HG03457 (cell line): ENCODE results near the gene BCL7C.
A peak's percentile ranks its signal among the peaks of the same experiment; 100 is the strongest.

Experiments used
- ATAC-seq: cut with Tn5 transposase; IDR thresholded peaks from one replicate; pipeline ENCODE4 v1.9.1; 2021; ENCODE audit warnings: moderate number of reproducible peaks; ENCODE audit not compliant: unreplicated experiment

BCL7C gene

DNA sequence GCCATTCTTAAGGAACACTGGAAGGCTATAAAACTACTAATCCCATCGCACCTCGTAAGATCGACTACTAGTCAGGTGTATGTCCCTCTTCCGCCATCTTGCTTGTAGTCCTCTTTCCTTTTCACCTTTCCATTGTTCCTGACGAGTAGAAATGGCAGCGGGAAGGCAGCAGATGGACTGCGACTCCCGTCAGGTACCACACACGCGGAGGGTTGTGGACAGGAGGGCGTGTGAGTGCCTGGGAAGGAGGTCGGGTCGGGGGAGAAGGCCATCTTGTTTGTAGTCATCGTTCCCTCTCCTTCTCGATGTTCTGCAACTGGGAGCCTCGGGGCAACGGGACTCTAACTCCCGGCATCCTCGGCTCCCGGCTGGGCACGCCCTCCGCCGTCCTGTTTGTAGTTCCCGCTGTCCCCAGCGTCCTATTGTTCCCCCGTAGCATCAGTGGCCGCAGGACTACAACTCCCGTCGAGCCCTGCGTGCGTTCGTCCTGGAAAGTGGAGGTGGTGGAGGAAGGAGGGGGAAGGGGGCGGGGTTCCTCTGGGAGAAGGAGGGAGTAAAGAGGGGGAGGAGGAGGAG lies 29.2 kb upstream of the BCL7C start:
- peak; percentile 58 for ATAC-seq

GRCh38 chr16:30922420-30922959 lies 28.6 kb upstream of the BCL7C start:
- peak; percentile 62 for ATAC-seq

DNA sequence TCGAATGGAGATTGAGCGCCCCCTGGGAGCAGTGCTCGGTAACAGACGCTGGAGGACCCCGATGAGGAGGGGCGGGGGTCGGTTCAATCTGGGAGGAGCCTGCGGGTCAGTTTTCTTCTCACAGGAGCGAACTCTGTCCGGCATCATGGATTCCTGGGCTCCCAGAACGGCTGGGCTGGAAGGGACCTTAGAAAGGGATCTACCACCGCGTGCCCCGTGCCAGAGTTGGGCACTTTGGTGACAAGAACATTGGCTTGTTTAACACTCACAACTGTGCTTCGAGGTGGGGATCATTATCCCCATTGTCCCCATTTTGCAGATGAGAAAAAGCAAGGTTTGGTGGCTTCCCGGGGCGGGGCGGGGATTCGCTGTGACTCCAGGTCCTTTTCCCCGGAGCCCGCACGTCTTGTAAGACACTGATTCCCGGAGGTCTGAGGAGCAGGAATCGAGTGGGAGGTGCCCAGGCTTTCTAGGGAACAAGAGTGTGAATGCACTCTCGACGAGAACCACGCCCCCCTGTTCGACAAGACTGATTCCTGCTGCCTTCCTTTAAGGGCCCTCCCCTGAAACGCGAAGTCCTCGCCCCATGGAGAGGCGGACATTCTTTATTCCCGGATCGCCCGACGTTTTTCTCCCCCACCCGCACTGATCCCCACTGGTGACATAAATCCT lies 28.0 kb upstream of the BCL7C start:
- no peak for ATAC-seq

- ATAC-seq, result no peak
Measured at GRCh38 chr16:30921459-30921747, 27.5 kb upstream of the BCL7C start.

GRCh38 chr16:30920891-30921290 lies 27.0 kb upstream of the BCL7C start:
- no peak for ATAC-seq

DNA sequence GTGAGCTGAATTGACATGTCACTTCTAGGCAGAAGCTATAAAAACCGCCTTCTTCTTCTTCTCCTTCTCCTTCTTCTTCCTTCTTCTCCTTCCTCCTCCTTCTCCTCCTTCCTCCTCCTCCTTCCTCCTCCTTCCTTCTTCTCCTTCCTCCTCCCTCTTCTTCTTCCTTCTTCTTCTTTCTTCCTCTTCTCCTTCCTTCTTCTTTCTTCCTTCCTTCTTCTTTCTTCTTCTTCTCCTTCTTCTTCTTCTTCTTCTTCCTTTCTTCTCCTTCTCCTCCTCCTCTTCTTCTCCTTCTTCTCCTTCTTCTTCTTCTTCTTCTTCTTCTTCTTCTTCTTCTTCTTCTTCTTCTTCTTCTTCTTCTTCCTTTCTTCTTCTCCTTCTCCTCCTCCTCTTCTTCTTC lies 24.7 kb upstream of the BCL7C start:
- no peak for ATAC-seq

- ATAC-seq, result no peak
Measured at GRCh38 chr16:30914830-30915229, 21.0 kb upstream of the BCL7C start.

DNA sequence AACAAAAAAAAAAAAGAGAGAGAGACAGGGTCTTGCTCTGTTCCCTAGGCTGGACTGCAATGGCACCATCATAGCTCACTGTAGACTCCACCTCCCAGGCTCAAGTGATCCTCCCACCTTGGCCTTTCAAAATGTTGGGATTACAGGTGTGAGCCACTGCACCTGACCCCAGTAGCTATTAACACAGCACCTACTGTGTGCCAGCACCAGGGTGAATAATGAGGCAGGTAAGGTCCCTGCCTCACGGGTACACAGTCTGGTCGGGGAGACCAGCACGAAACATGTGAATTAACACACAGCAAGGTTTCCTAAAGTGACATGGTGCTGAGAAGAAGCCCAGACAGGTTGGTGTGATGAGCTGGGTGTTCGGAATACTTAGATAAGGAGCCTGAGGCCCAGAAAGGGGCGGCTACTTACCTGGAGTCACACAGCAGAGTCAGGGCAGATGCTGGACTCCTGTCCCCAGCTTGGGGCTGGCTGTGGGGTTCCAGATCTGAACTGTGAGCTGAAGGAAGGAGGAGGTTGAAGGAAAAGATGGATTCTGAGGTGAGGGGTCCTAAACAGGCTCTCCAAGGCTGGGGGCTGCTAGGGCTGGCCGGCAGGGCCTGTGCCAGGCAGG lies 19.0 kb upstream of the BCL7C start:
- no peak for ATAC-seq

DNA sequence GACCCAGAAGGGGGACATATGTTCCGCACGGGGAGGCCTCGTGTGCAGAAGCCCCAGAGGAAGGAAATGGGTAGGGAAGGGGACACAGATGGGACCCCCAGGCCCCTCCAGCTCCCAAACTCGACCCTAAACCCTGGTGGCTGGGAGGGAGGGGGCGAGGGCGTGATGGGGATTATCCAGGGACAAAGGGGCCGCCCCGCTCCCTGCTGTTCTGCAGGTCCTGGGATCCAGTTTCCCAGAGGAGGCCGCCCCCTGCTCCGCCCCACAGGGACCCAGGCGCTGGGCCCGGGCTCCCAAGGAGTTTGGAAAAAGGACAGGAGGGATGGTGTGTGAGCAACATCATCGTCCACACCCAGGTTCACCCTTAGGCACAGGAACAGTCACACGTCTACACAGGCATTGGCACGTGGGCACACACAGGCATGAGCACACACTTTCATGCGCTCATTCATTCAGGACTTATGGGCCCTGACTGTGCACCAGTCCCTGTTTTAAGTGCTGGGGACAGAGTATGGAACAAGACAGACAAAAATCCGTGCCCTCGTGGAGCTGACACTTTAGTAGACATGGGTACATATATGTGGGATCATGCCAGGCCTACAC lies 16.7 kb upstream of the BCL7C start:
- no peak for ATAC-seq

DNA sequence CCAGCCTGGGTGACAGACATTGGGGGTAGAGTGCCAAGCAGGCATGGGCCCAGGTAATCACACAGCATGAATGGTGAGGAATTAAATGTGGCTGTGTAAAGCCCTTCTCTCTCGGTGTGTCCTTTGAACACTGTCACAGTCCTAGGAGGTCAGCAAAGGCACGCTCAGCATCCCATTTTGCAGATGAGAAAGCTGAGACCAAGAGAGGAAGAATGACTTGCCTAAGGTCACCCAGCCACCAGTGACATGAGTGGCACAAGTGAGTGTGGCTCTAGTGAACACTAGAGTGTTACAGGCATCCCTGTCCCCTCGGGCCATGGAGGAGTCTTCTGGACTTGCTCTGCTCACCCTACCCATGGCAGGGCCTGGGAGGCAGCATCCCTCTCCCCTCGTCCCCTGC lies 13.2 kb upstream of the BCL7C start:
- ATAC-seq, result no peak

GRCh38 chr16:30904114-30904780 lies 10.4 kb upstream of the BCL7C start:
- ATAC-seq, result no peak

DNA sequence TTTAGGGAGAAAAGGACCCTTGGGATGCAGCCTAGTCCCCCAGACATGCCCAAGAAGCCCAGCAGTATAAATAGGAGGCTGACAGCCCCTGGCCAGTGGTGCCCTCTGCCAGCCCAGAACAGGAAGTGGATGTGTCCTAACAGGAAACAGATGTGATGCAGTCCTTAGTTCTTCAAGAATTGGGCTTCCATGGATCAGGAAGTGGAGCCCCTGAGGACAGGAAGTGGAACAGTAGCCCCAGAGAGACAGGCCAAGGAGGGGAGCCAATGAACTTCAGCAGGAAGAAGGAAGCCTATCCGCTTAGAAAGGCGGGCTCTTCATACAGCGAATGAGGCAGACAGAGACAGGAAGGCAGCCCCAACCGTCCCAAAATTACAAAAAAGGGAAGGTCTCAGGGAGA lies 9.7 kb upstream of the BCL7C start:
- no peak for ATAC-seq

DNA sequence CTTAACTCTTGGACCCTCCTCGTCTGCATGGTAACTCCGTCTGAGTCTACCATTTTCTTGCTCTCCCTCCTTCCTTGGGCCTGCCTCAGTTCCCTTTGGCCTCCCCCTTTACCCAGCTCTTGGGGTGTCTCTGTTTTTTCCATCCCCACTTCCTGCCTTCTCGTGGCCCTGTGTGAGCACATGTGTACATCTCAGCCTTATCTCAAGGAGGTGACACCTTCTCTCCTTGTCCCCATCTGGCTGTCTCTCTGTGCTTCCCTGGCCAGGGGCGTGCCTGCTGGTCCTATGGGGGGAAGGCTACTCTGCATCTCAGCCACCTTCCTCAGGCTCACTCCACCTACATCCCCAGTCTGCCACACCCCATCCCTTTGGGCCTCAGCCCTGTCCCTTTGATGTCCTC lies 9.1 kb upstream of the BCL7C start:
- ATAC-seq, result no peak

GRCh38 chr16:30902029-30902972 lies 8.4 kb upstream of the BCL7C start:
- peak; percentile 63 for ATAC-seq

DNA sequence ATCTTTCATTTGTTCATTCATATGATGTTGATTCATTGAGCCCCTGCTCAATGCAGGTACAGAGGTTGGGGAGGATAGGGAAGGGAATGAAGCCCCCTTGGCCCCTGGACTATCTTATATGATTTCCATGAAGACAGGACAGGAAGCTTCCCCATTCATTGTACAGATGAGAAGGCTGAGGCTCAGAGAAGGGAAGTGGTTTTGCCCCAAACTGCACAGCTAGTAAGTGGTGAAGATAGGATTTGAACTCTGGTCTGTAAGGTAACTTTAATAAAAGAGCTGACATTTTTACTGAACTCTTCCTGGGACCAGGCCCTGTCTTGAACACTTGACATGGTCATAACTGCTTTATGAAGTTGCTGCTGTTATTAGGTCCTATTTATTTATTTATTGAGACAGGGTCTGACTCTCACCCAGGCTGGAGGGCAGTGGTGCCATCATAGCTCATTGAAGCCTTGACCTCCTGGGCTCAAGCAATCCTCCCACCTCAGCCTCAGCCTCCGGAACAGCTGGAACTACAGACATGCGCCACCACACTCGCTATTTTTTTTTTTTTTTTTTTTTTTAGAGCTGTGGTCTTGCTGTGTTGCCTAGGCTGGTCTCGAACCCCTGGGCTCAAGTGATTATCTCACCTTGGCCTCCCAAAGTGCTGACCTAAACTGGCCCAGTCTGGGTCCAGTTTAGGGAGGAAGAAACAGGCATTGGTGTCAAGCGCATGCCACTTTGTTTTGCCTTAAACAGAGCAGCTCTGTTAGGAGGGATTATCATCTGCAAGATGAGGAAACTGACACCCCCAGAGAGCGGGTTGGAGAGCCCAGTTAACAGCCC lies 7.5 kb upstream of the BCL7C start:
- no peak for ATAC-seq

DNA sequence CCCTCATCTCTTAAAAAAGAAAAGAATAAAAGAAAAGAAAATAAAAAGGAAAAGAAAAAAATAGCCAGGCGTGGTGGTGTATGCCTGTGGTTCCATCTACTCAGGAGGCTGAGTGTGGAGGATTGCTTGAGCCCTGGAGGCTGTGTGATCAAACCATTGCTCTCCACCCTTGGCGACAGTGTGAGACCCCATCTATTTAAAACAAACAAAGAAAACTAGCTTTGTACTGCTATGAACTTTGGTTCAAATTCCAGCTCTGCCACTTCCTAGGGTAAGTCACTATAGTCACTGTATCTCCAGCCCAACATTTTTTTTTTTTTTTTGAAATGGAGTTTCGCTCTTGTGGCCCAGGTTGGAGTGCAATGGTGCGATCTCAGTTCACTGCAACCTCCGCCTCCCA lies 6.7 kb upstream of the BCL7C start:
- ATAC-seq, result no peak

DNA sequence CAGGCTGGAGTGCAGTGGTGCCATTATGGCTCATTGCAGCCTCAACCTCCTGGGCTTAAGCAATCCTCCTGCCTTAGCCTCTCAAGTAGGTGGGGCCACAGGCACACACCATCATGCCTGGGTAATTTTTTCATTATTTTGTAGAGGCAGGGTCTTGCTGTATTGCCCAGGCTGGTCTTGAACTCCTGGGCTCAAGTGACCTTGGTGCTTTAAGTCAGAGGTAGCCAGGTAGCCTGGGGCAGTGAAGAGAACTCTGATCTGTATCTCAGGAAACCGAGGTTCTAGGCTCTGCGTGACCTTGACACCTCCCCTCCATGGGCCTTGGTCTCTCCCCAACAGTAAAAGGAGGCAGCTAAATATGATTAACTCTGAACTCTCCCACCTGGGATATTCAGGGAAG lies 5.9 kb upstream of the BCL7C start:
- no peak for ATAC-seq

- no peak for ATAC-seq
Measured at GRCh38 chr16:30896889-30897733, 3.2 kb upstream of the BCL7C start.
